ENCODE results near the gene VGLL1. TPM values are rescaled to one million over a fixed set of nuclear protein-coding genes. Genes with fewer than 3 reads are reported as not detected.
A peak's percentile ranks its signal among the peaks of the same experiment; 100 is the strongest.

Gene VGLL1
- total RNA-seq, 1 donor from 2014 or later: not detected

GRCh38 chrX:136538811-136539210 is 6.8 kb downstream of the VGLL1 start:
- Histone ChIP-seq H3K27me3 (no peaks in the 10 kb centered on the region), H3K4me1 (no peaks in the 10 kb centered on the region), H3K27ac (no peak overlapping the region), H3K36me3 (no peaks in the 10 kb centered on the region), H3K9me3 (no peaks in the 10 kb centered on the region), H3K4me3 (no peak overlapping the region)
- no peak for TF ChIP-seq POLR2AphosphoS5 (IDR thresholded peaks at IDR 0.05; ENCODE audit: insufficient read depth in 1 of 2, low read depth in 1 of 2)
- TF ChIP-seq CTCF (IDR thresholded peaks at IDR 0.05): no peak
- no peak for TF ChIP-seq POLR2A (IDR thresholded peaks at IDR 0.05)
- DNase-seq (ENCODE audit: extremely low spot score in 2 of 2): no peak
- intact Hi-C loops (cut with DNase I): no loop called here

GRCh38 chrX:136540226-136540625 is 8.2 kb downstream of the VGLL1 start:
- Histone ChIP-seq H3K9me3 (no peaks in the 10 kb centered on the region), H3K36me3 (no peaks in the 10 kb centered on the region), H3K4me3 (no peak overlapping the region), H3K27me3 (no peaks in the 10 kb centered on the region), H3K27ac (no peak overlapping the region), H3K4me1 (no peaks in the 10 kb centered on the region)
- TF ChIP-seq POLR2A (IDR thresholded peaks at IDR 0.05) (no peak), POLR2AphosphoS5 (IDR thresholded peaks at IDR 0.05; ENCODE audit: insufficient read depth in 1 of 2, low read depth in 1 of 2) (no peak), CTCF (IDR thresholded peaks at IDR 0.05) (no peak)
- intact Hi-C loops (cut with DNase I): no loop called here
- no peak for DNase-seq (ENCODE audit: extremely low spot score in 2 of 2)

- Histone ChIP-seq H3K27me3 (no peaks in the 10 kb centered on the region), H3K36me3 (no peaks in the 10 kb centered on the region), H3K9me3 (no peaks in the 10 kb centered on the region), H3K27ac (no peak overlapping the region), H3K4me3 (no peak overlapping the region), H3K4me1 (no peaks in the 10 kb centered on the region)
- DNase-seq (ENCODE audit: extremely low spot score in 2 of 2): peak in 1 of 2 donors; percentile 34
- intact Hi-C loops (cut with DNase I): no loop called here
- TF ChIP-seq CTCF (IDR thresholded peaks at IDR 0.05) (no peak), POLR2A (IDR thresholded peaks at IDR 0.05) (no peak), POLR2AphosphoS5 (IDR thresholded peaks at IDR 0.05; ENCODE audit: insufficient read depth in 1 of 2, low read depth in 1 of 2) (no peak)
Observed at GRCh38 chrX:136541294-136541693, 9.3 kb downstream of the VGLL1 start.

GRCh38 chrX:136542281-136542680 is 10.3 kb downstream of the VGLL1 start:
- H3K27ac ChIP-seq: no peak overlapping the region
- DNase-seq (ENCODE audit: extremely low spot score in 2 of 2): peak in 1 of 2 donors; percentile 44
- TF ChIP-seq POLR2AphosphoS5 (IDR thresholded peaks at IDR 0.05; ENCODE audit: insufficient read depth in 1 of 2, low read depth in 1 of 2) (no peak), CTCF (IDR thresholded peaks at IDR 0.05) (no peak), POLR2A (IDR thresholded peaks at IDR 0.05) (no peak)
- H3K27me3 ChIP-seq: no peaks in the 10 kb centered on the region
- no peaks in the 10 kb centered on the region for H3K36me3 ChIP-seq
- intact Hi-C loops (cut with DNase I): no loop called here
- H3K4me3 ChIP-seq: no peak overlapping the region
- no peaks in the 10 kb centered on the region for H3K4me1 ChIP-seq
- no peaks in the 10 kb centered on the region for H3K9me3 ChIP-seq

- H3K27me3 ChIP-seq: no peaks in the 10 kb centered on the region
- no peaks in the 10 kb centered on the region for H3K9me3 ChIP-seq
- DNase-seq (ENCODE audit: extremely low spot score in 2 of 2): no peak
- H3K4me3 ChIP-seq: no peak overlapping the region
- no peak overlapping the region for H3K27ac ChIP-seq
- H3K4me1 ChIP-seq: no peaks in the 10 kb centered on the region
- TF ChIP-seq POLR2A (IDR thresholded peaks at IDR 0.05) (no peak), POLR2AphosphoS5 (IDR thresholded peaks at IDR 0.05; ENCODE audit: insufficient read depth in 1 of 2, low read depth in 1 of 2) (no peak), CTCF (IDR thresholded peaks at IDR 0.05) (no peak)
- no peaks in the 10 kb centered on the region for H3K36me3 ChIP-seq
- intact Hi-C loops (cut with DNase I): no loop called here
Observed at GRCh38 chrX:136546371-136546781, 14.4 kb downstream of the VGLL1 start.
